OCI-LY3 (cell line): Measurements from ENCODE around the gene USP19.

Experiments used
- H2AFZ ChIP-seq: fragments of 200-600, 300-600 bp; shearing (Covaris generic); 2 replicates; pipeline ENCODE4 v1.6.0; 2014; ENCODE audit warnings: antibody characterized with exemption, low read depth, low read length
- H3K27ac ChIP-seq: fragments of 200-600, 300-600 bp; sonication (generic); 2 replicates; pipeline ENCODE4 v1.5.1; 2014; ENCODE audit warnings: mild to moderate bottlenecking, low read length, moderate library complexity, mixed read lengths
- H3K27me3 ChIP-seq: fragments of 200-600, 300-600 bp; sonication (generic); 2 replicates; pipeline ENCODE4 v1.6.1; 2014; ENCODE audit warnings: low read depth, low read length, mixed read lengths
- H3K36me3 ChIP-seq: fragments of 200-600, 300-600 bp; sonication (generic); replicated peaks from 2 replicates; pipeline ENCODE3; 2014; ENCODE audit warnings: low read depth, low read length, mixed read lengths
- H3K4me1 ChIP-seq: fragments of 300-600, 200-600 bp; sonication (generic); 2 replicates; pipeline ENCODE4 v1.6.1; 2014; ENCODE audit warnings: low read length, mixed read lengths
- H3K4me2 ChIP-seq: fragments of 200-600, 300-600 bp; sonication (generic); 2 replicates; pipeline ENCODE4 v1.6.1; 2014; ENCODE audit warnings: low read length, mixed read lengths
- H3K4me3 ChIP-seq: fragments of 300-600, 200-600 bp; sonication (generic); 2 replicates; pipeline ENCODE4 v1.5.1; 2014; ENCODE audit warnings: antibody characterized with exemption, mild to moderate bottlenecking, low read length, moderate library complexity
- H3K79me2 ChIP-seq: fragments of 300-600, 200-600 bp; shearing (Covaris generic); 2 replicates; pipeline ENCODE4 v1.6.1; 2014; ENCODE audit warnings: mild to moderate bottlenecking, low read length, mixed read lengths
- H3K9ac ChIP-seq: fragments of 300-600, 200-600 bp; shearing (Covaris generic); 2 replicates; pipeline ENCODE4 v1.6.0; 2014; ENCODE audit warnings: mild to moderate bottlenecking, low read length, moderate library complexity
- H3K9me3 ChIP-seq: fragments of 200-600, 300-600 bp; shearing (Covaris generic); 2 replicates; pipeline ENCODE4 v1.6.1; 2014; ENCODE audit warnings: low read length, mixed read lengths; ENCODE audit not compliant: insufficient read depth
- H4K20me1 ChIP-seq: fragments of 200-600, 300-600 bp; sonication (generic); 2 replicates; pipeline ENCODE4 v1.6.1; 2016; ENCODE audit warnings: low read length, mixed read lengths; ENCODE audit not compliant: insufficient read depth
- EZH2phosphoT487 ChIP-seq: fragments of 200-600 bp; shearing (Covaris generic); IDR thresholded peaks from 2 replicates; pipeline ENCODE4 v1.6.1; 2018; ENCODE audit warnings: antibody characterized with exemption, mixed run types, low read depth
- TF ChIP-seq, protein P1 (sequence below): fragments of 200-600, 300-600 bp; sonication (generic); IDR thresholded peaks from 2 replicates; pipeline ENCODE4 v1.5.1; 2014; ENCODE audit warnings: antibody characterized with exemption, low read length, low read depth

The USP19 gene

DNA sequence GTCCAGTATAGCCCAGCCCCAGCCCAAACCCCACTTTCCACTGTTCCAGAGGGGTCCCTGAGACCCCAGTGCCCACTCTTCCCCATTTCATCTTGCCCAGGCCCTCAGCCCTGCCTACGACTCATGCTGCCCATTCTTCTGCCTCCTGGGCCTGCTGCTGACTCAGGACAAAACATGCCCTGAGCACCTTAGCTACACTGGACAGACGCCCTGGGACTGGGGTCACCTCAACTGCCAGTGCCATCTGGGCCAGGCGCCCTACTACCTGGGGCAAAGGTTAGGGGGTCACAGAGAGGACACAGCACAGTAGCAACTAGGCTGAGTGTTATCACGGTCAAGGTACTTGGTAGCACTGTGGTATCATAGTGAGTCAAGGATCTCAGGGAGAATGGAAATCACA is 14.9 kb upstream of the USP19 start:
- no peak overlapping the region for H3K4me2 ChIP-seq
- no peak overlapping the region for H2AFZ ChIP-seq
- no peak overlapping the region for H3K4me3 ChIP-seq
- H3K9ac ChIP-seq: no peak overlapping the region
- H3K4me1 ChIP-seq: no peaks in the 10 kb centered on the region
- no peaks in the 10 kb centered on the region for H3K9me3 ChIP-seq
- no peaks in the 10 kb centered on the region for H3K79me2 ChIP-seq
- H3K27me3 ChIP-seq: peaks cover 12% of the 10 kb centered on the region
- H3K36me3 ChIP-seq: no peaks in the 10 kb centered on the region
- H4K20me1 ChIP-seq: no peaks in the 10 kb centered on the region
- TF ChIP-seq EZH2phosphoT487: no peak
- TF ChIP-seq, protein P1, sequence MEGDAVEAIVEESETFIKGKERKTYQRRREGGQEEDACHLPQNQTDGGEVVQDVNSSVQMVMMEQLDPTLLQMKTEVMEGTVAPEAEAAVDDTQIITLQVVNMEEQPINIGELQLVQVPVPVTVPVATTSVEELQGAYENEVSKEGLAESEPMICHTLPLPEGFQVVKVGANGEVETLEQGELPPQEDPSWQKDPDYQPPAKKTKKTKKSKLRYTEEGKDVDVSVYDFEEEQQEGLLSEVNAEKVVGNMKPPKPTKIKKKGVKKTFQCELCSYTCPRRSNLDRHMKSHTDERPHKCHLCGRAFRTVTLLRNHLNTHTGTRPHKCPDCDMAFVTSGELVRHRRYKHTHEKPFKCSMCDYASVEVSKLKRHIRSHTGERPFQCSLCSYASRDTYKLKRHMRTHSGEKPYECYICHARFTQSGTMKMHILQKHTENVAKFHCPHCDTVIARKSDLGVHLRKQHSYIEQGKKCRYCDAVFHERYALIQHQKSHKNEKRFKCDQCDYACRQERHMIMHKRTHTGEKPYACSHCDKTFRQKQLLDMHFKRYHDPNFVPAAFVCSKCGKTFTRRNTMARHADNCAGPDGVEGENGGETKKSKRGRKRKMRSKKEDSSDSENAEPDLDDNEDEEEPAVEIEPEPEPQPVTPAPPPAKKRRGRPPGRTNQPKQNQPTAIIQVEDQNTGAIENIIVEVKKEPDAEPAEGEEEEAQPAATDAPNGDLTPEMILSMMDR: no peak
- H3K27ac ChIP-seq: no peak overlapping the region

DNA sequence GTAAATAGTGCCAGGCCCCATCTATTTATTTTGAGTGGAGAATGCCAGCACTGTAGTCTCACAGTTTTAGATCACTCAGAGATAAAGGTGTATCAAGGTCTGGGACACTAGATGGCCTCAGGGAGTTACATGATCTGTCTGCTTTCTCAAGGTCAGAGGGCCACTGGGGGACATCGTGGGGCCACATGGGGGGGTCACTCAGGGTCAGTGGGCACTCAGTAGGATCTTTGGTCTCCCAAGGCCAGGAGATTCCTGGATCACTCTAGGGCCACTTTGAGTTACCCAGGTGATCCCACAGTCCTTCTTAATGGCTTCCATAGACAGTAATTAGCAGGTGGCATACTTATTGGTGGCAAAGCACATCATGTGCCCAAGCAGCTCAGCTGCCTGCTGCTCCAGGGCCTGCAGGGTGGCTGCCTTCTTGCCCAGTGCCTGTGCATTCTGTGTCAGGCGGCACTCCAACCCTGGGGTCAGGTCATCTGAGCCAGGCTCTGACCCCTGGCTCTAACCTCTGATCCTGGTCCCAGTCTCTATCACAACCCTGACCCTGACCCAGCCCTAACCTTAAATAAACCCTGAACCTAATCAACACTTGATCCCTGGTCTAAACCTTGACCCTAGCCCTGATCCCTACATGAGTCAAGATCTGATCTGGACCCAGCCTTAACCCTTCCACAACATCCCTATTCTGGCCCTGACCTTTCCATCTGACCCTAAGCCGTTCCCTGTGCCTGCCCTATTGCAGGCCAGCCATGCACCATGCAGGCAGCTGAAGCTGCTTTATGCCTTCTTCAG is 14.0 kb upstream of the USP19 start:
- no peak overlapping the region for H3K4me2 ChIP-seq

DNA sequence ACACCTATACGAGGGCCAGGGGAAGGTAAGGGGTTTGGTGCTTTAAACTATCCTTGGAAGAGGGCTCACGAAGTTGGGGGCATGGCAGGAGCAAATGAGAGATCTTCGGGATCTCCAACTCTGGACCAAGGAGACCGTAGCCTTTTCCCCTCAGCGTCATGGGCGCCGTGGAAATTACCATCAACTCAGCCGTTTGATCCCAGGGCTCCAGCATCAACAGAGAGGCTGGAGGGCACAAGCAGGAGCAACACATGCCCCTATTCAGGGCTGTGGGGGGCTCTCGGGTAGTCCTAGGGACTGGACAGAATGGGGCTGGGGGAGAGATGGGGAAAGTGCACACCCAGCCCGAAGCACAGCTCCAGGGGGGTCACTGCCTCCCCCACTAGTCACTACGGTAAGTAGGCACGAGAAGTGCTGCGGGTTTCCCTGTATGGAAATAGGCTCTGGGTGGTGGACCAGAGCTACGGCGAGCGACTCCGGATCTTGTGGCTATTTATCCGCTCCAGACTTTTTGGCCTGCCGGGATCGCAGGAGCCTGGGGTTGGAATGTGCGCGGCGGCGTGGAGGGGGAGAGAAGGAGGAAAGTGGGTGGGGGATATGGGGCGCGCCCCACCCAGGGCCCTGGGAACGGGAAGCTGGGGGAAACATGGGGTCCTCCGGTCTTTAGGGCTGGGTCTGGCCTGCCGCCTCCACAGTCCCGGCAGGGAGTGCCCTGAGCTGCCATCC is 12.8 kb upstream of the USP19 start:
- H3K27me3 ChIP-seq: peaks cover 4% of the 10 kb centered on the region; the same call in 1 of the 2 replicates

More for the DNA sequence above, 14.0 kb upstream of the USP19 start:
- no peak overlapping the region for H3K9ac ChIP-seq
- no peaks in the 10 kb centered on the region for H3K4me1 ChIP-seq
- H3K27me3 ChIP-seq: peaks cover 7% of the 10 kb centered on the region
- no peaks in the 10 kb centered on the region for H3K36me3 ChIP-seq
- H4K20me1 ChIP-seq: no peaks in the 10 kb centered on the region
- no peaks in the 10 kb centered on the region for H3K79me2 ChIP-seq
- no peak overlapping the region for H3K4me3 ChIP-seq
- H3K27ac ChIP-seq: no peak overlapping the region
- no peak overlapping the region for H2AFZ ChIP-seq
- TF ChIP-seq, protein P1: peak; percentile 25
- TF ChIP-seq EZH2phosphoT487: no peak
- H3K9me3 ChIP-seq: no peaks in the 10 kb centered on the region

More for the DNA sequence above, 12.8 kb upstream of the USP19 start:
- no peaks in the 10 kb centered on the region for H3K4me1 ChIP-seq
- no peak overlapping the region for H3K4me2 ChIP-seq
- TF ChIP-seq, protein P1: no peak
- no peak for TF ChIP-seq EZH2phosphoT487
- H4K20me1 ChIP-seq: no peaks in the 10 kb centered on the region
- no peaks in the 10 kb centered on the region for H3K36me3 ChIP-seq
- H3K9me3 ChIP-seq: no peaks in the 10 kb centered on the region
- no peak overlapping the region for H3K9ac ChIP-seq
- no peak overlapping the region for H2AFZ ChIP-seq
- no peak overlapping the region for H3K4me3 ChIP-seq
- no peaks in the 10 kb centered on the region for H3K79me2 ChIP-seq
- H3K27ac ChIP-seq: no peak overlapping the region
